Ishikawa (cell line): ENCODE data around the gene ZNF474.

ENCODE experiments used
- CEBPB ChIP-seq: IDR thresholded peaks from 2 replicates; pipeline ENCODE4 v1.6.1; 2012
- CREB1 ChIP-seq: IDR thresholded peaks from 2 replicates; pipeline ENCODE4 v1.6.1; 2012; ENCODE audit warnings: low read depth
- EGR1 ChIP-seq: IDR thresholded peaks from 2 replicates; pipeline ENCODE4 v1.6.1; 2012
- EP300 ChIP-seq: IDR thresholded peaks from 2 replicates; pipeline ENCODE4 v1.6.1; 2012; ENCODE audit warnings: borderline replicate concordance
- FOXM1 ChIP-seq: IDR thresholded peaks from 2 replicates; pipeline ENCODE4 v1.6.1; 2012; ENCODE audit warnings: low read depth, borderline replicate concordance
- MAX ChIP-seq: IDR thresholded peaks from 2 replicates; pipeline ENCODE4 v1.6.1; 2012
- NFIC ChIP-seq: IDR thresholded peaks from 2 replicates; pipeline ENCODE4 v1.6.1; 2012
- RAD21 ChIP-seq: IDR thresholded peaks from 2 replicates; pipeline ENCODE4 v1.6.1; 2012; ENCODE audit warnings: low read depth
- REST ChIP-seq: IDR thresholded peaks from 2 replicates; pipeline ENCODE4 v1.6.1; 2012; ENCODE audit warnings: low read depth, mild to moderate bottlenecking
- TAF1 ChIP-seq: IDR thresholded peaks from 2 replicates; pipeline ENCODE4 v1.6.1; 2012; ENCODE audit warnings: low read depth, mild to moderate bottlenecking
- TCF12 ChIP-seq: IDR thresholded peaks from 2 replicates; pipeline ENCODE4 v1.6.1; 2012; ENCODE audit warnings: low read depth
- TEAD4 ChIP-seq: IDR thresholded peaks from 2 replicates; pipeline ENCODE4 v1.6.1; 2012
- USF1 ChIP-seq: IDR thresholded peaks from 2 replicates; pipeline ENCODE4 v1.6.1; 2012
- YY1 ChIP-seq: IDR thresholded peaks from 2 replicates; pipeline ENCODE4 v1.6.1; 2012; ENCODE audit warnings: low read depth
- ZBTB7A ChIP-seq: IDR thresholded peaks from 2 replicates; pipeline ENCODE4 v1.6.1; 2012; ENCODE audit warnings: low read depth

ZNF474 gene

GRCh38 chr5:122177161-122177560 is 47.8 kb downstream of the ZNF474 start:
- TF ChIP-seq NFIC (no peak), USF1 (no peak), CREB1 (no peak), TCF12 (no peak), TEAD4 (no peak), MAX (no peak), RAD21 (no peak), YY1 (no peak)

- TF ChIP-seq USF1: no peak
Observed at GRCh38 chr5:122179701-122180100, 50.4 kb downstream of the ZNF474 start.

- TF ChIP-seq ZBTB7A (no peak), TCF12 (no peak), CEBPB (no peak), CREB1 (no peak), TAF1 (no peak), FOXM1 (no peak), EGR1 (no peak), YY1 (no peak), RAD21 (no peak)
Observed at GRCh38 chr5:122180146-122180712, 50.9 kb downstream of the ZNF474 start.

- TF ChIP-seq TEAD4 (no peak), NFIC (no peak), YY1 (no peak), EGR1 (no peak), CEBPB (no peak), CREB1 (no peak)
Observed at GRCh38 chr5:122180863-122181548, 51.7 kb downstream of the ZNF474 start.

GRCh38 chr5:122181863-122182262 is 52.5 kb downstream of the ZNF474 start:
- TF ChIP-seq ZBTB7A: no peak
- TF ChIP-seq REST: no peak
- TF ChIP-seq RAD21: no peak
- TF ChIP-seq TAF1: no peak
- no peak for TF ChIP-seq EGR1
- no peak for TF ChIP-seq CEBPB
- no peak for TF ChIP-seq FOXM1
- no peak for TF ChIP-seq TEAD4
- no peak for TF ChIP-seq MAX
- no peak for TF ChIP-seq NFIC

- no peak for TF ChIP-seq REST
- no peak for TF ChIP-seq RAD21
- TF ChIP-seq TEAD4: 0 out of 2 replicates have a peak, but pooled peaks have one; percentile 23
- no peak for TF ChIP-seq CREB1
- TF ChIP-seq YY1: no peak
- TF ChIP-seq USF1: no peak
- TF ChIP-seq ZBTB7A: no peak
- no peak for TF ChIP-seq TAF1
- TF ChIP-seq EGR1: no peak
- peak; percentile 36; the same call in 1 of the 2 replicates for TF ChIP-seq FOXM1
- no peak for TF ChIP-seq TCF12
- no peak; the same call in 1 of the 2 replicates for TF ChIP-seq MAX
- peak; percentile 71 for TF ChIP-seq NFIC
- peak; percentile 50; the same call in 1 of the 2 replicates for TF ChIP-seq CEBPB
- TF ChIP-seq EP300: peak; percentile 36; the same call in 1 of the 2 replicates
Observed at GRCh38 chr5:122182491-122182921, 53.2 kb downstream of the ZNF474 start.
